GM12891 (cell line): Measurements from ENCODE around the gene PCK1.

Experiments used
- DNase-seq: peaks from one replicate; pipeline ENCODE4 v3.0.0; 2011; ENCODE audit warnings: low spot score; ENCODE audit not compliant: insufficient read length
- FAIRE-seq: peaks from 2 replicates; lab custom pipeline; 2011; peaks lifted over from hg19 to GRCh38; lab: Jason Lieb, UNC
- PAX5 ChIP-seq: IDR thresholded peaks from 2 replicates; pipeline ENCODE4 v1.6.1; 2011; ENCODE audit warnings: low read length, moderate library complexity, mild to moderate bottlenecking; ENCODE audit not compliant: insufficient read depth, severe bottlenecking
- POLR2A ChIP-seq: IDR thresholded peaks from 2 replicates; pipeline ENCODE4 v1.6.1; 2011; ENCODE audit warnings: low read depth, low read length, control low read depth
- POLR2AphosphoS5 ChIP-seq: IDR thresholded peaks from 2 replicates; pipeline ENCODE4 v1.6.1; 2011; ENCODE audit warnings: low read depth, low read length, control low read depth
- POU2F2 ChIP-seq: IDR thresholded peaks from 2 replicates; pipeline ENCODE4 v1.6.1; 2011; ENCODE audit warnings: low read depth, mild to moderate bottlenecking, control low read depth, low read length, moderate library complexity
- SPI1 ChIP-seq: IDR thresholded peaks from 2 replicates; pipeline ENCODE4 v1.6.1; 2011; ENCODE audit warnings: low read depth, low read length, control low read depth
- TAF1 ChIP-seq: IDR thresholded peaks from 2 replicates; pipeline ENCODE4 v1.6.1; 2011; ENCODE audit warnings: low read depth, low read length, control low read depth

Gene PCK1

DNA sequence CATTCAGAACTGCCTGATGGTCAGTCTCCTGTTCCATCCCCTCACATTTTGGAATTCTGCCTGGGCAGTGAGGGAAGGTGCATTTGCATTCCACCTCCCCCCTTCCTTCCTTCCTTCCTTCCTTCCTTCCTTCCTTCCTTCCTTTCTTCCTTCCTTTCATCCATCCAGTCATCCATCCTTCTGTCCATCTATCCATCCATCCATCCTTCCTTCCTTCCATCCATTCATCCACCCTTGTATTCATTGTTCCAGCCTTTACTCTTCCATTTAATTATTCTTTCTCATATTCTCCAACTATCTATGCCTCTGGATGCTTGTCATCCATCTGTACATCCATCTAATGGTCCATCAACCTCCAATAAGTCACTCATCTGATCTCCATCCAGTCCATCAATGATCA, 14.0 kb downstream of the PCK1 start:
- no peak for TF ChIP-seq SPI1
- DNase-seq (no peak), FAIRE-seq (no peak)

DNA sequence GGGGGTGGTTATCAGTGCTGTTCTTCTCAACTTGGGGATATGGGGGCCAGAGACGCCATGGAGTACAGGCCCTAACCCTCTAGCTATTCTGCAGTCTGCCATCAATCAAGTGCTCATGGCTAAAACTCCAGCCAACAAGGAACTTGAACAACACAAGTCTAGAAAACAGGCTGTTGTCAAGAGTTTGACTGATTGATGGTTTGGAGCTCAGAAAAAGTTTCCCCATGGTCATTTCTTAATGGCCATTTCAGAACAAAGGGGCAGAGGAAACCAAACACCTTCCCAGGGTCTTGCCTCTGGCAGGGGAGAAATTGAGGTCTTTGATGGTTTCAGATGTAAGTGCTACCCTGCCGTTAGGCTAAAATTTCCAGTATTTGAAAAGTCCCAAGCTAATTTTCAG, 15.1 kb downstream of the PCK1 start:
- FAIRE-seq: no peak
- TF ChIP-seq POLR2AphosphoS5 (no peak), POU2F2 (no peak), TAF1 (no peak), POLR2A (no peak), SPI1 (no peak), PAX5 (no peak)
- DNase-seq: no peak

DNA sequence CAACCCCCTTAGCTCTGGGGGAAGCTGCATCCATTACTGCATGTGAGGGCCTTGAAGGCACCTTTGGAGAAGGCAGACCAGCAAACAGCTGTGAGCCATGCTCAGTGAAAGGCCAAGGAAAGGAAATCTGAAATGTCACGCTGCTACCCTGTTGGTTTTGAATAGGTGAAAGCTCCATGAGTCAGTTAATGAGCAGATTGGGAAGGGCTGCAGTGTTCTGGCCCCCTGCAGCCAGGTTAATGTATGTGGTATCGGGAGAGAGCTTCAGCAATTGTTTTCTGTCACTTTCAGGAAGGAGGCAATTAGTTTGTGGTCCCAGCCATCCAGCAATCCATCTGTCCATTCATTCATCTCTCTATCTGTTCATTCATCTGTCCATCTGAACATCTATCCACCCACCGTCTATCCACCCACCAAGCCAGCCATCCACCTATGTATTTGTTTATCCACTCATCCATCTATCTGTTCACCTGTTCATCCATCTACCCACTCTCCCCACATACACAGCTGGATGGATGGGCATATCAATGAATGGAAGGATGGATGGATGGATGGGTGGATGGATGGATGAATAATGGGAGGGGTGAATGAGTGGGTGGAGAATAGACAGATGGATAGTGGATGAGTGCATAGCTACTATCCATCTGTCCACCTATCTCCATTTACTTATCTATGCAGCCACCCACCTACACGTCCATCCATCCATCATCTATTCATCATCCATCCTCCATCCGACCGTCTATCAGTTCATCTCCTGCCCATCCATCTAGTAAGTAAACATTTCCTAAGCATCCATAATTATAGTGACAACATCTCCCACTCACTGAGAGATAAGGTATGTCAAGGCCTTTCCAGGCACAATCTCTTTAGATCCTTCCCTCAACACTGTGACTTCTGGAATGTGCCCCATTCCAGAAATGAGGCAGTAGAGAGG, 16.0 kb downstream of the PCK1 start:
- no peak for TF ChIP-seq POLR2A
- no peak for TF ChIP-seq PAX5
- TF ChIP-seq SPI1: no peak
- TF ChIP-seq TAF1: no peak
- no peak for TF ChIP-seq POLR2AphosphoS5
- no peak for TF ChIP-seq POU2F2
- DNase-seq (no peak), FAIRE-seq (no peak)

- DNase-seq (no peak), FAIRE-seq (no peak)
- no peak for TF ChIP-seq POLR2AphosphoS5
- no peak for TF ChIP-seq TAF1
- no peak for TF ChIP-seq PAX5
- no peak for TF ChIP-seq POU2F2
- no peak for TF ChIP-seq POLR2A
- TF ChIP-seq SPI1: no peak
Observed at GRCh38 chr20:57577679-57578475, 17.0 kb downstream of the PCK1 start.

GRCh38 chr20:57578476-57579165, 17.7 kb downstream of the PCK1 start:
- FAIRE-seq (no peak), DNase-seq (no peak)
- no peak for TF ChIP-seq PAX5
- no peak for TF ChIP-seq TAF1
- TF ChIP-seq POU2F2: no peak
- no peak for TF ChIP-seq POLR2AphosphoS5
- TF ChIP-seq SPI1: no peak
- TF ChIP-seq POLR2A: no peak

GRCh38 chr20:57579331-57579897, 18.5 kb downstream of the PCK1 start:
- FAIRE-seq: no peak

DNA sequence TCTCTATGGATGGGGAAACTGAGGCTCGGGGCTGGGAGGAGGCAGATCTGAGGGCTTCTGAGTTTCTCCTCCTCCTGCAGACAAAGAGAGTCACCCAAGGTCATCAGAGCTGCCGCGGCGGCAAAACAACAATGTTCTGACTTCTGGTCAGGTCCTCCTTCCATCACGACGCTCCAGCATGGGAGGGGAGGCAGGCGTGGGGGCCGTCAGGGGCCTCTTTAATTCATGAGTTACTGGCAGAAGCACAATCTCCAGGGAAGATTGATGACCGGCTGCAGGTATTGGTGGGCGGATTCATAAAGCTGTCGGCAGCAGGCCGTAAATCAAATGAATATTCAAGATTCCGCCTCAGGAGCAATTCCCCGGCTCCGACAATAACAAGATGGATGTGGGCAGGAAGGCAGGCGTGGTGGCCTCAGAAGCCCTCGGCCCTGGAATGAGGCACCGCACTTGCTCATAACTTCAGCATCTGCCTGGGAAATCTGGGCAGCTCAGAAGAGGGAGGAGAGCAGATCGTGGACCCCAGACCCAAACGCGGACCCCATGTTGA, 19.1 kb downstream of the PCK1 start:
- no peak for FAIRE-seq
- TF ChIP-seq POLR2AphosphoS5 (no peak), POLR2A (no peak), TAF1 (no peak), PAX5 (no peak), POU2F2 (no peak), SPI1 (no peak)
- DNase-seq: no peak

More at GRCh38 chr20:57579331-57579897, 18.5 kb downstream of the PCK1 start:
- DNase-seq: no peak
- no peak for TF ChIP-seq SPI1
- TF ChIP-seq POU2F2: no peak
- no peak for TF ChIP-seq PAX5
- TF ChIP-seq TAF1: no peak
- TF ChIP-seq POLR2A: no peak
- no peak for TF ChIP-seq POLR2AphosphoS5

DNA sequence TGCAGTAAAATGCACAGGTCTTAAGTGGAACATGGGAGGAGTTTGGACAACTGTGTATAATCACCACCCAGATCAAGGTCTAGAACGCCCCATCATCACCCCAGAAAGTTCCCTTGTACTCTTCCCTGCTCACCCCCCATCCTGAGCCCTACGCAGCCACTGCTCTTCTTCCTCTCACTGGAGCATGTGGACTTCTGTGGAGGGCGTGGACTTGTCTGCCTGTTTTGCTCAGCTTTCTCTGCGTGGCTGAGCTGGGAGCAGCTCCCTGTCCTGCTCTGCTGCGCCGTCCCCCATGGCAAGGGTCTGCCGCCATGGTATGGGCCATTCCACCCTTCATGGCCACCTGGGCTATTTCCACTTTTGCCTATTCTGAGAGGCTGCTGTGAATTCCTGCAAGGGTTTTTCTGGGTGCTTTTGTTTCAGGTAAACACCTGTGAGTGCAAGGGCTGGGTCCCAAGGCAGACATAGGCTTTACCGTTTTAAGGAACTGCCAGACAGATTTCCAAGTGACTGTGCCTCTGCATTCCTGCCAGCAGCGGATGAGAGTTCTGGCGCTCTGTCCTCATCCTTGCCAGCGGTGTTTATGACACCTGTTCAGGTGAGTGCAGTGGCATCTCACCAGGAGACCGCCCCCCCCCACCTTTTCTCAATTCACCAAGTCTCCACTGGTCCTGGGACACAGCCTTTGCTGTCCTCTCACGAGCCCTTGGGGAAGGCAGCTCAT, 19.7 kb downstream of the PCK1 start:
- no peak for TF ChIP-seq POU2F2
- no peak for TF ChIP-seq POLR2A
- no peak for TF ChIP-seq PAX5
- TF ChIP-seq POLR2AphosphoS5: no peak
- no peak for TF ChIP-seq SPI1
- no peak for TF ChIP-seq TAF1
- DNase-seq (no peak), FAIRE-seq (no peak)
